AG09309 (cell line): ENCODE results near the gene TRIM33.

Experiments used
- DNase-seq: peaks from one replicate; pipeline ENCODE4 v3.0.0-alpha.2; 2010; ENCODE audit warnings: low read depth
- H3K4me3 ChIP-seq: 2 replicates; pipeline ENCODE4 v1.5.1; 2011; ENCODE audit warnings: mild to moderate bottlenecking, low read depth, low read length, moderate library complexity; ENCODE audit not compliant: control insufficient read depth
- TF ChIP-seq, protein P1 (sequence below): IDR thresholded peaks from 2 replicates; pipeline ENCODE4 v1.5.1; 2011; ENCODE audit warnings: mild to moderate bottlenecking, low read depth, low read length, inconsistent platforms; ENCODE audit not compliant: insufficient read depth, control insufficient read depth; ENCODE audit errors: missing control alignments

Gene TRIM33

DNA sequence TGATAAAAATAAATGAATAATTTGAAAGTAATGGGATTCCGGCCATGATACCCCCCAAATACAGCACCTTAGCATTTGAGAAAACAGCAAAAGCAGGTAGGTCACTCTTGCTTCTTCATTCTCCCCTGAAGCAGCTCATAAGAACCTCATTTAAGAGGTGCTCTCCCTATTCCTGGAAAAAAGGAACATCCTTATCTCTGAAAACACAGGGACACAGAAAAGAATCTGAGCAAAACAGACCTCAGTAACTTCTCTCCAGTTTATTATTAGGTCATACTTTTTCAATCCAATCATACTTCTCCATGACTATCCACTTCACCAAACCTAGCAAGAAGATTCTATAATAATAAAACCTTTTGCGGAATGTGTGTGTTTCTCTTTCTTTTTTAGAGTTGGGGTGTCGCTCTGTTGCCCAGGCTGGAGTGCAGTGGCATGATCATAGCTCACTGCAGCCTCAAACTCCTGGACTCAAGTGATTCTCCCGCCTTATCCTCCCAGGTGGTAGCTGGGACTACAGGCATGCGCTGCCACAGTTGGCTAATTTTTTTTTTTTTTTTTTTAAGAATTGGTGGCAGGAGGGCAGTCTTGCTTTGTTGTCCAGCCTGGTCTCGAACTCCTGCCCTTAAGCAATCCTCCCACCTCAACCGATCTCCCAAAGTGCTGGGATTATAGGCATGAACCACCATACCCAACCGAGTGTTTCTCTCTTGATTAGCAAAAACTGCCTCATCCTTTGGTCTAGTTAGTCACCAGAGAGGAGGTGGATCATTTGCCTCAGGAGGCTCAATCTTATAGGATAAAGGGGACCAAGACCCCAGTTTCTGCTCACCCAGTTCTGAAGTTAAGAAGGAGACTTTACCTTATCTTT, 10.6 kb upstream of the TRIM33 start:
- TF ChIP-seq, protein P1, sequence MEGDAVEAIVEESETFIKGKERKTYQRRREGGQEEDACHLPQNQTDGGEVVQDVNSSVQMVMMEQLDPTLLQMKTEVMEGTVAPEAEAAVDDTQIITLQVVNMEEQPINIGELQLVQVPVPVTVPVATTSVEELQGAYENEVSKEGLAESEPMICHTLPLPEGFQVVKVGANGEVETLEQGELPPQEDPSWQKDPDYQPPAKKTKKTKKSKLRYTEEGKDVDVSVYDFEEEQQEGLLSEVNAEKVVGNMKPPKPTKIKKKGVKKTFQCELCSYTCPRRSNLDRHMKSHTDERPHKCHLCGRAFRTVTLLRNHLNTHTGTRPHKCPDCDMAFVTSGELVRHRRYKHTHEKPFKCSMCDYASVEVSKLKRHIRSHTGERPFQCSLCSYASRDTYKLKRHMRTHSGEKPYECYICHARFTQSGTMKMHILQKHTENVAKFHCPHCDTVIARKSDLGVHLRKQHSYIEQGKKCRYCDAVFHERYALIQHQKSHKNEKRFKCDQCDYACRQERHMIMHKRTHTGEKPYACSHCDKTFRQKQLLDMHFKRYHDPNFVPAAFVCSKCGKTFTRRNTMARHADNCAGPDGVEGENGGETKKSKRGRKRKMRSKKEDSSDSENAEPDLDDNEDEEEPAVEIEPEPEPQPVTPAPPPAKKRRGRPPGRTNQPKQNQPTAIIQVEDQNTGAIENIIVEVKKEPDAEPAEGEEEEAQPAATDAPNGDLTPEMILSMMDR, result no peak
- no peak overlapping the region for H3K4me3 ChIP-seq
- no peak for DNase-seq

DNA sequence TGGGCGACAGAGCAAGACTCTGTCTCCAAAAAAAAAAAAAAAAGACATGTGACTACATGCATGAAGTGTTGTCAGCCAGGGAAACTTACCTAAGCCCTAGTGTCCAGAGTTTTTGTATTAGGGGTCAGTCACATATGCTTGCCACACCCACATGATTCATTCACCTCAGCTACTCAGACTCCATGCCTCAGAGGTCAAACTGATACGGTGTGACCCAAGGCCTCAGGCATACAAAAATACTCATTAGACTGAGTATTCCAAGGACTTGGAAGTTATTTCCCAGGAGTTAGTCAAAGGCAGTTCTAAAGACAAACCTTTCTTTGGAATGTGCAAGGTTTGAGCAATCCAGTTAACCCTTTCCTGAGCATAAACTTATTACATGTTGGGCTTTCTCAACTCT, 6.3 kb upstream of the TRIM33 start:
- DNase-seq, result no peak
- no peak overlapping the region for H3K4me3 ChIP-seq
- TF ChIP-seq, protein P1, result no peak

DNA sequence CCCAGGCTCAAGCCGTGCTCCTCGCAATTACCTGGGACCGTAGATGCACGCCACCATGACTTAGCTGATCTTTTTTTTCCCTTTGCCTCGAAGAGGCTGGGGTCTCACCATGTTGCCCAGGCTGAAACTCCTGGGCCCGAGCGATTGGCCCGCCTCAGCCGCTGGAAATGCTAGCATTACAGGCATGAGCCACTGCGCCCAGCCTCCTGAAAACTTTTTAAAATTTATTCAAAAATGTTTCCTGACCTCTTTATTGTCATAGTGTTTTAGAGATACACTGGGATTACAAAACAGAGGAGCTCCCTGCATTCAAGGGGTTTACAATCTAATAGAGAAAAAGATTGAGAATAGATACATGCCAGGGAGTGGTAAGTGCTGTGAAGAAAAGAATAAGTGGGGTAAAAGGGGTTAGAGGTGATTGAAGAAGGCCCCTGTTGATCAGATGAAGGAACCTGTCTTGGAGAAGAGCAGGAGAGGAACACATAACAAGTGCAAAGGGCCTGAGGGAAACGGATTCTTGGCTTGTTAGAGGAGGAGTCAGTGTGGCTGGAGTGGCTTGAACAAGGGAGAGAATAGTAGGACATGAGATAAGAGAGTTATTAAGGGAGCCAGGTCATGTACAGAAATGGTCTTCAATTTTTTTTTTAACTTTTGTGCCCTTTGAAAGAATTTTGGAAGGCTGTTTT, 1.7 kb upstream of the TRIM33 start:
- DNase-seq, result no peak
- no peak overlapping the region for H3K4me3 ChIP-seq
- TF ChIP-seq, protein P1, result no peak

DNA sequence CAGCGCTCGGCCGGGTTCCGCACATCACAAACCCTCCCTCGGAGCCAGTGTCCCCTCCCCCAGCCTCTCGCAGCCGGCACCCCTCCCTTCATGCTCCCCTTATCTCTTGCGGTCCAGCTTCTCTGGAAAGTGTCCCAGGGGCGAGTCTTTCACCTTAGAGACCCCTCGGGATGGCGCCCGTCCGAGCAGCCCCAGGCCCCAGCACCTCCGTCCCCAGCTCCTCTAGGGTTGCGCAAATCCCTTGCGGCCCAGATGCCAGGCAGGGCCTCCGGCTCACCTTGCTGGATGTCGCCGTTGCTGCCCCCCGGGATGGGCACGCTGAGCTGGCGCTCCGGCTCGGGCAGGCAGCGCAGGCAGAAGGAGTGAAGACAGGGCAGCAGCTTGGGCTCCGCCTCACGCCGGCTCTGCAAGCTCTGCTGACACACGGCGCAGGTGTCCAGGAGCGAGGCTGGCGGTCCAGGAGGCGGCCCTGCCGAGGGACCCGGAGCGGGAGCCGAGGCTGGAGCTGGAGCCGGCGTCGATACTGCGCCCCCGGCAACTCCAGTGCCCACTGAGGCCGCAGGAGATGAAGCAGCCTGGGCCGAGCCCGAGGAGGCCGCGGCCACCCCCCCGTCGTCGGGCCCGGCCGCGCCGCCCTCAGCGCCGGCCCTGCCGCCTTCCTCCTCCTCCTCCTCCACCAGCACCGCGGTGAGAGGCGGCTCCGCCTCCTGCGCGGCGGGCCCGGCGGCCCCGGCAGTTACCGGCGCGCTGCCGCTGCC, 550 bp downstream of the TRIM33 start:
- no peak for DNase-seq
- TF ChIP-seq, protein P1, result no peak
- peak overlapping the region; percentile 94 for H3K4me3 ChIP-seq

DNA sequence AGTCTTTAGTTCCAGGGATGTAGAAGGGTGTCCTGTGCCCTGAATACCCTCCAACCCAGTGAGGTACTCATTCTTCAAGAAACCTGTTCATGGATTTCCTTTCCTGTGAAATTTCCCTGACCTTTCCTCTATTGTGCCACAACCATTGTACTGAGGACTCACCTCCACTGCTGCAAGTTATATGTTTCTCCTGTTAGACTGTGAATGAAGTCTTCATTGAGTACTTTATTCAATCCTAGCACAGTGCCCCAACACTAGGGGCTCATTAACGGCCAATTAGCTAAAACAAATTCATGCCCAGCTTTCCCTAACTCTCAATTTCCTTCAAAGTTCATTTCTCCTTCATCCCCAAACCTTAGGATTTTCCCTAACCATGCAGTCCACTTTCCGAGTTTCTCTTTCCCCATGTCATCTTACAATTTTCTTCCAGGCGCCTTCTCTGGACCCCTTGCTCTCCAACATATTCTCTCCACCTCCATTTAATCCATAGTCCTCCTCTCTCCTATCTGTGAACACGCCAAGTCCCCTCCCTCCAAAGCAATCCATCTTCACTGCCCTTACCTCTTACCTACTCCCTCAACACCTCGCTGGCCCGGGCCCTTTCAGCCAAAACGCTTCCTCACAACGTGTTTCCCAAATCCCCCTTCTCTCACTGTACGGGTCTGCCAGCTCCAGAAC, 1.3 kb downstream of the TRIM33 start:
- TF ChIP-seq, protein P1, result no peak
- H3K4me3 ChIP-seq, result peak overlapping the region; percentile 94
- no peak for DNase-seq

DNA sequence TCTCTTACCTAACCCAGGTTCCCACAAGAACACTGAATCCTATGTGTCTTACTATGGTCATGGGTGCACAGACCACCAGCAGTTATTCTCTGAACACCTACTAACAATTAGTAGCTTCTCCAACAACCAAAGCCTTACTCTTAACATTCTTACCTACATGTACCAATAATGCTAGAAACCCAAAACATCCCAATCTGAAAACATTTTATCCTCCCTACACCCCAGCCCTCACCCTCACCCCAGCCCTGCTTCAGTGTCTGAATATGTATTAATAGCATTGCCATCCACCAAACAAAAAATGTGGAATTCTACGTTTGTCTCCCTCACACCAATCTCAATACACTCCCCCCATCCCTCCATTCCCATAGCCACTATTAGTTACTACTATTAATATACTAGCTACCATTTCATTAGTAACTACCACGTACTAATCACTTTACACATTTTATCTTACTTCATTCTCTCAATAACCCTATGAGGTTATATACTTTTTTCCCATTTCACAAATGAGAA, 2.6 kb downstream of the TRIM33 start:
- TF ChIP-seq, protein P1, result no peak
- no peak for DNase-seq
- H3K4me3 ChIP-seq, result no peak overlapping the region
